ENCODE measurements around the gene MSRB3. TPM values are rescaled to one million over a fixed set of nuclear protein-coding genes. Genes with fewer than 3 reads are reported as not detected.

Gene MSRB3
- total and polyA plus RNA-seq, 2 donors (not counting 1 experiment from before 2014, with no cell fraction given), result not detected

- CTCF ChIA-PET, result no interaction called here
- no peak for TF ChIP-seq EZH2 (IDR thresholded peaks at IDR 0.05; ENCODE audit: borderline replicate concordance, insufficient read depth, low read depth, low read length, poor library complexity, severe bottlenecking)
- no peak for TF ChIP-seq CTCF (IDR thresholded peaks at IDR 0.05)
- no peak overlapping the region for H3K27ac Mint-ChIP-seq
Measured at GRCh38 chr12:65335981-65336380, 57.5 kb downstream of the MSRB3 start.

GRCh38 chr12:65339161-65339560 lies 60.7 kb downstream of the MSRB3 start:
- Histone ChIP-seq H3K36me3 (replicated peaks in 1 of 2; ENCODE audit: control extremely low read depth in 1 of 2, control insufficient read depth in 1 of 2, extremely low read depth in 1 of 2, insufficient read depth in 2 of 2, low read length in 1 of 2) (no peaks in the 10 kb centered on the region), H2AFZ (ENCODE audit: insufficient read depth, low read depth, low read length, poor library complexity, severe bottlenecking) (no peak overlapping the region), H4K20me1 (ENCODE audit: control insufficient read depth, insufficient read depth, low read length, poor library complexity, severe bottlenecking) (no peaks in the 10 kb centered on the region), H3K9me3 (ENCODE audit: control extremely low read depth in 1 of 3, control insufficient read depth in 2 of 3, insufficient read depth in 1 of 3, low read length in 2 of 3) (no peaks in the 10 kb centered on the region), H3K79me2 (ENCODE audit: control insufficient read depth, insufficient read depth, low read length) (no peaks in the 10 kb centered on the region), H3K4me2 (replicated peaks; ENCODE audit: low read depth, low read length, poor library complexity, severe bottlenecking) (no peak overlapping the region), H3K9ac (ENCODE audit: low read length) (no peak overlapping the region), H3K27me3 (replicated peaks in 1 of 4; ENCODE audit: control extremely low read depth in 1 of 4, control insufficient read depth in 3 of 4, insufficient read depth in 4 of 4, low read length in 3 of 4) (no peaks in the 10 kb centered on the region), H3K4me1 (ENCODE audit: control insufficient read depth in 2 of 2, insufficient read depth in 2 of 2, low read length in 2 of 2) (no peaks in the 10 kb centered on the region), H3K4me3 (ENCODE audit: control extremely low read depth in 1 of 5, extremely low read depth in 1 of 5, insufficient read depth in 1 of 5, low read depth in 2 of 5, low read length in 4 of 5) (no peak overlapping the region), H3K27ac (ENCODE audit: low read length in 2 of 2) (no peak overlapping the region)
- TF ChIP-seq CTCF (IDR thresholded peaks at IDR 0.05) (no peak), EZH2 (IDR thresholded peaks at IDR 0.05; ENCODE audit: borderline replicate concordance, insufficient read depth, low read depth, low read length, poor library complexity, severe bottlenecking) (no peak)
- Mint-ChIP-seq H3K4me1 (no peaks in the 10 kb centered on the region), H3K4me3 (no peak overlapping the region), H3K27me3 (peaks cover 11% of the 10 kb centered on the region), H3K9me3 (ENCODE audit: insufficient read depth) (no peaks in the 10 kb centered on the region), H3K27ac (no peak overlapping the region)
- ATAC-seq (ENCODE audit: low read depth) (no peak), DNase-seq (no peak)
- CTCF ChIA-PET, result no interaction called here
- intact Hi-C loops (cut with micrococcal nuclease), result no loop called here
- no CpG with 5 or more reads among the region's 1 CpG for WGBS (ENCODE audit: insufficient coverage)
- POLR2A ChIA-PET, result no interaction called here

More at GRCh38 chr12:65335981-65336380, 57.5 kb downstream of the MSRB3 start:
- Mint-ChIP-seq H3K27me3 (peaks cover 11% of the 10 kb centered on the region), H3K9me3 (ENCODE audit: insufficient read depth) (no peaks in the 10 kb centered on the region), H3K4me1 (no peaks in the 10 kb centered on the region), H3K4me3 (no peak overlapping the region)
- no peak for DNase-seq
- Histone ChIP-seq H3K36me3 (replicated peaks in 1 of 2; ENCODE audit: control extremely low read depth in 1 of 2, control insufficient read depth in 1 of 2, extremely low read depth in 1 of 2, insufficient read depth in 2 of 2, low read length in 1 of 2) (no peaks in the 10 kb centered on the region), H4K20me1 (ENCODE audit: control insufficient read depth, insufficient read depth, low read length, poor library complexity, severe bottlenecking) (no peaks in the 10 kb centered on the region), H3K79me2 (ENCODE audit: control insufficient read depth, insufficient read depth, low read length) (no peaks in the 10 kb centered on the region), H3K4me3 (ENCODE audit: control extremely low read depth in 1 of 5, extremely low read depth in 1 of 5, insufficient read depth in 1 of 5, low read depth in 2 of 5, low read length in 4 of 5) (no peak overlapping the region), H3K9me3 (ENCODE audit: control extremely low read depth in 1 of 3, control insufficient read depth in 2 of 3, insufficient read depth in 1 of 3, low read length in 2 of 3) (no peaks in the 10 kb centered on the region), H3K27ac (ENCODE audit: low read length in 2 of 2) (no peak overlapping the region), H3K9ac (ENCODE audit: low read length) (no peak overlapping the region), H3K4me2 (replicated peaks; ENCODE audit: low read depth, low read length, poor library complexity, severe bottlenecking) (no peak overlapping the region), H2AFZ (ENCODE audit: insufficient read depth, low read depth, low read length, poor library complexity, severe bottlenecking) (no peak overlapping the region), H3K27me3 (replicated peaks in 1 of 4; ENCODE audit: control extremely low read depth in 1 of 4, control insufficient read depth in 3 of 4, insufficient read depth in 4 of 4, low read length in 3 of 4) (no peaks in the 10 kb centered on the region), H3K4me1 (ENCODE audit: control insufficient read depth in 2 of 2, insufficient read depth in 2 of 2, low read length in 2 of 2) (no peaks in the 10 kb centered on the region)
- ATAC-seq (ENCODE audit: low read depth), result no peak
- POLR2A ChIA-PET, result no interaction called here
- no CpG with 5 or more reads among the region's 1 CpG for WGBS (ENCODE audit: insufficient coverage)
- intact Hi-C loops (cut with micrococcal nuclease), result no loop called here

All from B cell (primary cell).